ENCODE data around the gene ARID3B. TPM values are rescaled to one million over a fixed set of nuclear protein-coding genes. Genes with fewer than 3 reads are reported as not detected.
"Not testable (repeated sequence)": the region's sequence is repeated elsewhere in the genome, so short reads cannot be mapped to it uniquely, and the experiment has no call there.

The ARID3B gene
- total RNA-seq, 1 experiment from 2014 or later, result 12.7 TPM

DNA sequence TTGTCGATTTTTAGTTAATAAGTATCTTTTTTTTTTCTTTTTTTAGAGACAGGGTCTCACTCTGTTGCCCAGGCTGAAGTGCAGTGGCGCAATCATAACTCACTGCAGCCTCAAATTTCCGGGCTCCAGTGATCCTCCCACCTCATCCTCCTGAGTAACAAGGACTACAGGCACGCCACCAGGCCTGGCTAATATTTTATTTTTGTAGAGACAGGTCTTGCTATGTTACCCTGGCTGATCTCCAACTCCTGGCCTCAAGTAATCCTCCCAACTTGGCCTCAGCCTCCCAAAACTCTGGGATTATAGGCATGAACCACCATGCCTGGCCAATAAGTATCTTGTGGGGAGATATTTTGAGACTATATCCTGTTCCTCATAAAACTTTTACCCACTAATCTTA lies 29.4 kb upstream of the ARID3B start:
- intact Hi-C loops (cut with micrococcal nuclease; ENCODE audit: unreplicated experiment) (no loop called here), in situ Hi-C loops (cut with HindIII; ENCODE audit: low pct_unique_long_range_greater_than_20kb, low sequenced_read_pairs) (no loop called here)
- no TSS peak for BruUV-seq (replicated peaks)

DNA sequence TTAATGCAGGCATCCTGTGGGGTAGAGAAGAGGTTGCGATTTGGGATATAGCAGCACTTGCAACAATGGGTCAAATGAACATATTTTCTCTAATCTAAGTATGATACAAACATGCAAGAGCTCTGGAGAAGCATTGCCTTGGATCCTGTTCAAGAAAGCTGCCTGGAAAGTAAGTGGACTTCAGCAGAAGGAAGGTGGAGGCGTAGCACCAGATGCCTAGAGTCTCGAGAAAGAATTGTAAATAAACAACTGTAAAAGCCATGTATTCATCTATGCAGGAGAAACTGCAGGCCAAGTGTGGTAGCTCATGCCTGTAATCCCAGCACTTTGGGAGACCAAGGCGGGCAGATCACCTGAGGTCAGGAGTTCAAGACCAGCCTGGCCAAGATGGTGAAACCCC lies 27.0 kb upstream of the ARID3B start:
- DNase-seq (ENCODE audit: low read depth, low spot score); BruUV-seq (replicated peaks); H3K4me3 ChIP-seq (ENCODE audit: low read depth in 2 of 2, low read length in 2 of 2); H3K27ac ChIP-seq (ENCODE audit: low read length); H3K9me3 ChIP-seq (ENCODE audit: control insufficient read depth, insufficient read depth, low read depth, low read length); in situ Hi-C loops (cut with HindIII; ENCODE audit: low pct_unique_long_range_greater_than_20kb, low sequenced_read_pairs); H3K27me3 ChIP-seq (ENCODE audit: control insufficient read depth, insufficient read depth, low read length); ATAC-seq; H3K4me1 ChIP-seq (ENCODE audit: control insufficient read depth, insufficient read depth, low read length); H3K36me3 ChIP-seq (ENCODE audit: control insufficient read depth, insufficient read depth, low read length); POLR2A ChIA-PET; intact Hi-C loops (cut with micrococcal nuclease; ENCODE audit: unreplicated experiment): not testable (repeated sequence)
- CTCF ChIA-PET, result interaction anchor here (0.6 kb wide), 1 partner anchor 8 kb away, joined by 6 read pairs; no protein-coding TSS in a partner anchor

More for the DNA sequence above, 29.4 kb upstream of the ARID3B start:
- no peak for TF ChIP-seq POLR2AphosphoS5 (IDR thresholded peaks at IDR 0.05; ENCODE audit: low read depth, low read length)
- TF ChIP-seq, protein P1, sequence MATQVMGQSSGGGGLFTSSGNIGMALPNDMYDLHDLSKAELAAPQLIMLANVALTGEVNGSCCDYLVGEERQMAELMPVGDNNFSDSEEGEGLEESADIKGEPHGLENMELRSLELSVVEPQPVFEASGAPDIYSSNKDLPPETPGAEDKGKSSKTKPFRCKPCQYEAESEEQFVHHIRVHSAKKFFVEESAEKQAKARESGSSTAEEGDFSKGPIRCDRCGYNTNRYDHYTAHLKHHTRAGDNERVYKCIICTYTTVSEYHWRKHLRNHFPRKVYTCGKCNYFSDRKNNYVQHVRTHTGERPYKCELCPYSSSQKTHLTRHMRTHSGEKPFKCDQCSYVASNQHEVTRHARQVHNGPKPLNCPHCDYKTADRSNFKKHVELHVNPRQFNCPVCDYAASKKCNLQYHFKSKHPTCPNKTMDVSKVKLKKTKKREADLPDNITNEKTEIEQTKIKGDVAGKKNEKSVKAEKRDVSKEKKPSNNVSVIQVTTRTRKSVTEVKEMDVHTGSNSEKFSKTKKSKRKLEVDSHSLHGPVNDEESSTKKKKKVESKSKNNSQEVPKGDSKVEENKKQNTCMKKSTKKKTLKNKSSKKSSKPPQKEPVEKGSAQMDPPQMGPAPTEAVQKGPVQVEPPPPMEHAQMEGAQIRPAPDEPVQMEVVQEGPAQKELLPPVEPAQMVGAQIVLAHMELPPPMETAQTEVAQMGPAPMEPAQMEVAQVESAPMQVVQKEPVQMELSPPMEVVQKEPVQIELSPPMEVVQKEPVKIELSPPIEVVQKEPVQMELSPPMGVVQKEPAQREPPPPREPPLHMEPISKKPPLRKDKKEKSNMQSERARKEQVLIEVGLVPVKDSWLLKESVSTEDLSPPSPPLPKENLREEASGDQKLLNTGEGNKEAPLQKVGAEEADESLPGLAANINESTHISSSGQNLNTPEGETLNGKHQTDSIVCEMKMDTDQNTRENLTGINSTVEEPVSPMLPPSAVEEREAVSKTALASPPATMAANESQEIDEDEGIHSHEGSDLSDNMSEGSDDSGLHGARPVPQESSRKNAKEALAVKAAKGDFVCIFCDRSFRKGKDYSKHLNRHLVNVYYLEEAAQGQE (IDR thresholded peaks at IDR 0.05; ENCODE audit: insufficient read depth in 1 of 2, low read depth in 2 of 2, low read length in 1 of 2), result no peak
- no peaks in the 10 kb centered on the region for H3K27me3 ChIP-seq (ENCODE audit: control insufficient read depth, insufficient read depth, low read length)
- CTCF ChIA-PET, result no interaction called here
- H3K4me3 ChIP-seq (ENCODE audit: low read depth in 2 of 2, low read length in 2 of 2), result no peak overlapping the region
- DNase-seq (ENCODE audit: low read depth, low spot score), result no peak
- no peak for ATAC-seq
- POLR2A ChIA-PET, result no interaction called here
- H3K36me3 ChIP-seq (ENCODE audit: control insufficient read depth, insufficient read depth, low read length), result no peaks in the 10 kb centered on the region
- H3K9me3 ChIP-seq (ENCODE audit: control insufficient read depth, insufficient read depth, low read depth, low read length), result no peaks in the 10 kb centered on the region
- no peak overlapping the region for H3K27ac ChIP-seq (ENCODE audit: low read length)
- no peaks in the 10 kb centered on the region for H3K4me1 ChIP-seq (ENCODE audit: control insufficient read depth, insufficient read depth, low read length)

DNA sequence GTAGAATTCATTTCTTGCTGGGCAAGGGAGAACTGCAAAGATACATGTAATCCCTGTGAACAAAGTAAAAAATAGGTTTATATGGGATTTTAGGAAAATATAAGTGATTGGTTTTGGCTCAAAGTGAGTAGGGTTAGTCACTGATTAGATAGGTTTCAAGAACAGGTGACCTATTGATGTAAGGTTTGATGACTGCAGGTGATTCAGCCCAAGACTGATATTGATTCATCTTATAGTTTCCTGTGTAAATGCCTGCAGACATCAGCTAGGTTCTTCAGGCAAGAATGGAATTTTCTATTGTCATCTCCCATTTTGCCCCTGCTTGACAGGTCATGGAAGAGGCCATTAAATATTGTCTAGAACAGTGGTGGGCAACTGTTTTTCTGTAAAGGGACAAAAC lies 23.9 kb upstream of the ARID3B start:
- Histone ChIP-seq H3K4me3 (ENCODE audit: low read depth in 2 of 2, low read length in 2 of 2) (no peak overlapping the region), H3K4me1 (ENCODE audit: control insufficient read depth, insufficient read depth, low read length) (no peaks in the 10 kb centered on the region), H3K27me3 (ENCODE audit: control insufficient read depth, insufficient read depth, low read length) (no peaks in the 10 kb centered on the region), H3K27ac (ENCODE audit: low read length) (no peak overlapping the region), H3K9me3 (ENCODE audit: control insufficient read depth, insufficient read depth, low read depth, low read length) (no peaks in the 10 kb centered on the region), H3K36me3 (ENCODE audit: control insufficient read depth, insufficient read depth, low read length) (no peaks in the 10 kb centered on the region)
- intact Hi-C loops (cut with micrococcal nuclease; ENCODE audit: unreplicated experiment), result no loop called here
- BruUV-seq (replicated peaks), result no TSS peak
- ATAC-seq (no peak), DNase-seq (ENCODE audit: low read depth, low spot score) (no peak)
- CTCF ChIA-PET, result no interaction called here
- POLR2A ChIA-PET, result no interaction called here
- TF ChIP-seq, protein P2, sequence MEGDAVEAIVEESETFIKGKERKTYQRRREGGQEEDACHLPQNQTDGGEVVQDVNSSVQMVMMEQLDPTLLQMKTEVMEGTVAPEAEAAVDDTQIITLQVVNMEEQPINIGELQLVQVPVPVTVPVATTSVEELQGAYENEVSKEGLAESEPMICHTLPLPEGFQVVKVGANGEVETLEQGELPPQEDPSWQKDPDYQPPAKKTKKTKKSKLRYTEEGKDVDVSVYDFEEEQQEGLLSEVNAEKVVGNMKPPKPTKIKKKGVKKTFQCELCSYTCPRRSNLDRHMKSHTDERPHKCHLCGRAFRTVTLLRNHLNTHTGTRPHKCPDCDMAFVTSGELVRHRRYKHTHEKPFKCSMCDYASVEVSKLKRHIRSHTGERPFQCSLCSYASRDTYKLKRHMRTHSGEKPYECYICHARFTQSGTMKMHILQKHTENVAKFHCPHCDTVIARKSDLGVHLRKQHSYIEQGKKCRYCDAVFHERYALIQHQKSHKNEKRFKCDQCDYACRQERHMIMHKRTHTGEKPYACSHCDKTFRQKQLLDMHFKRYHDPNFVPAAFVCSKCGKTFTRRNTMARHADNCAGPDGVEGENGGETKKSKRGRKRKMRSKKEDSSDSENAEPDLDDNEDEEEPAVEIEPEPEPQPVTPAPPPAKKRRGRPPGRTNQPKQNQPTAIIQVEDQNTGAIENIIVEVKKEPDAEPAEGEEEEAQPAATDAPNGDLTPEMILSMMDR (IDR thresholded peaks at IDR 0.05), result no peak
- TF ChIP-seq POLR2AphosphoS5 (IDR thresholded peaks at IDR 0.05; ENCODE audit: low read depth, low read length) (no peak), TCF7L2 (IDR thresholded peaks at IDR 0.05; ENCODE audit: low read depth, low read length) (no peak), SIN3A (IDR thresholded peaks at IDR 0.05; ENCODE audit: borderline replicate concordance, insufficient read depth, low read depth, low read length) (no peak)
- TF ChIP-seq, protein P1 (IDR thresholded peaks at IDR 0.05; ENCODE audit: insufficient read depth in 1 of 2, low read depth in 2 of 2, low read length in 1 of 2), result no peak
- in situ Hi-C loops (cut with HindIII; ENCODE audit: low pct_unique_long_range_greater_than_20kb, low sequenced_read_pairs), result no loop called here

All from Panc1 (cell line).